ENCODE results near the gene PPBP. TPM values are rescaled to one million over a fixed set of nuclear protein-coding genes. Genes with fewer than 3 reads are reported as not detected.

PPBP gene
- total and polyA plus RNA-seq, 9 of the 15 experiments (the other 6 are each of a cell fraction or from before 2014, with no cell fraction given) = 0.17 to 0.55 (median 0.29) TPM; not detected in 4

DNA sequence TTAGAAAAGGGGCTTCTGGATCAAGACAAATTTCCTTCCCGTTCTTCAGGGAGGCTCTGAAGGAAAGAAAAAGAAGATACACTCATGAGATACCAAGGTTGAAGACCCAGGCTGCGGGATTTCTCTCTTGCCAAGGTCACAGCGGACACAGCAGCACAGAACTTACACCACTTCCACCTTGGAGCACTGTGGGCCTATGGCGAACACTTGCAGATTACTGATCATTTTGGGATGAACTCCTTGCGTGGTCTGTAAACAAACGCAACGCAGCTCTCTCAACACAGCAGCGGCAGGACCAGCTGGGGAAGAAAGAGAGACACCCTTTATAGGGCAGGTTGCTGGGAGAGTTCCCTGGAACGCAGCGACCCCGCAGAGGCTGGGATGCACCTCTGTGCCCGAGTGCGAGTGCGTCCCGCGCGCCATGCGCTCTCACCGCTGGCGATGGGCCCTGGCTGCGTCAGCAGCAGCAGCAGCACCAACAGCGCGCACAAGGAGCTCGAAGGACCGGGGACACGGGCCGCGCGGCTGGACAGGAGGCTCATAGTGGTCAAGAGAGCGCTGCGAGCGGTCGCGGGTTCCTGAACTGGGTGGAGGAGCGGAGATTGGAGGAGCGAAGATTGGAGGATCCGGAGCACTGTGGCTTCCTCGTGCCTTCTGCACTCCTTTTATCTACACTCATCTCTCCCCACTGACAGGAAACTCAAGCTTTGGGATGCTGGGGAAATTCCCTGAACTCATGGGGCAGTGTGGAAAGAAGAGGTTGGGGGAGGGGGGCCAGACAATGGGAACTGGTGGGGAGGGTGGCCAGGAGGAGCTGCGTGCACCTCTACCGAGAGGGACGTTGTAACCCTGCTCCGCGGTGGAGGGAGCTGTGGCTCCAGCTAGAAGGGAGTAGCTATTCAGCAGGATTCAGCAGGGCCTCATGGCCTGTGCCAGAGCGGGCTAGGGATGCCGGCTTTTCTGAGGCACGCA, 10.3 kb upstream of the PPBP start, which contains the start of gene CXCL5:
CXCL5 (minus strand) TSS at position 638 of the 972 bp plus-strand sequence; CDS start at position 542, 96 bp downstream.
- in situ Hi-C loops (cut with MboI) = no loop called here
- H4K20me1 ChIP-seq (replicated peaks; ENCODE audit: control insufficient read depth, insufficient read depth, low read length) = no peaks in the 10 kb centered on the region
- no peak within 1 kb of the TSS for H3K27ac ChIP-seq (ENCODE audit: extremely low read depth, low read depth, low read length)
- CTCF ChIA-PET (ENCODE audit: low intra/inter-chr PET ratio) = no interaction called here
- FAIRE-seq (no peak), DNase-seq (ENCODE audit: extremely low read depth in 1 of 4, low spot score in 3 of 4) (no peak), ATAC-seq (peak; percentile 39; the same call in 1 of the 3 replicates)
- no peak within 1 kb of the TSS for H2AFZ ChIP-seq (ENCODE audit: low read depth, low read length)
- no TSS peak for BruUV-seq (replicated peaks)
- H3K27me3 ChIP-seq (ENCODE audit: control insufficient read depth in 2 of 2, insufficient read depth in 2 of 2, low read length in 2 of 2) = no peaks in the 10 kb centered on the region
- no peaks in the 10 kb centered on the region for H3K9me3 ChIP-seq (replicated peaks; ENCODE audit: control insufficient read depth, insufficient read depth, low read depth, low read length)
- no peak for TF ChIP-seq RCOR1 (IDR thresholded peaks at IDR 0.05; ENCODE audit: borderline replicate concordance in 1 of 2, low read depth in 2 of 2, low read length in 2 of 2)
- TF ChIP-seq, protein P1, sequence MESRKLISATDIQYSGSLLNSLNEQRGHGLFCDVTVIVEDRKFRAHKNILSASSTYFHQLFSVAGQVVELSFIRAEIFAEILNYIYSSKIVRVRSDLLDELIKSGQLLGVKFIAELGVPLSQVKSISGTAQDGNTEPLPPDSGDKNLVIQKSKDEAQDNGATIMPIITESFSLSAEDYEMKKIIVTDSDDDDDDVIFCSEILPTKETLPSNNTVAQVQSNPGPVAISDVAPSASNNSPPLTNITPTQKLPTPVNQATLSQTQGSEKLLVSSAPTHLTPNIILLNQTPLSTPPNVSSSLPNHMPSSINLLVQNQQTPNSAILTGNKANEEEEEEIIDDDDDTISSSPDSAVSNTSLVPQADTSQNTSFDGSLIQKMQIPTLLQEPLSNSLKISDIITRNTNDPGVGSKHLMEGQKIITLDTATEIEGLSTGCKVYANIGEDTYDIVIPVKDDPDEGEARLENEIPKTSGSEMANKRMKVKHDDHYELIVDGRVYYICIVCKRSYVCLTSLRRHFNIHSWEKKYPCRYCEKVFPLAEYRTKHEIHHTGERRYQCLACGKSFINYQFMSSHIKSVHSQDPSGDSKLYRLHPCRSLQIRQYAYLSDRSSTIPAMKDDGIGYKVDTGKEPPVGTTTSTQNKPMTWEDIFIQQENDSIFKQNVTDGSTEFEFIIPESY (CRISPR knock-in tag; IDR thresholded peaks at IDR 0.05) = peak; percentile 84
- no peaks in the 10 kb centered on the region for H3K9me1 ChIP-seq (ENCODE audit: control insufficient read depth, insufficient read depth, low read length)
- H3K4me2 ChIP-seq (ENCODE audit: insufficient read depth, low read length) = no peak within 1 kb of the TSS
- WGBS (ENCODE audit: insufficient coverage, low coverage, missing lambda C conversion rate) = 86% methylated on average over 26 of the region's 46 CpGs
- no peak within 1 kb of the TSS for H3K9ac ChIP-seq (ENCODE audit: insufficient read depth in 1 of 2, low read depth in 2 of 2, low read length in 2 of 2)
- POLR2A ChIA-PET = interaction anchor here (0.7 kb wide), 1 partner anchor 1328 kb away, joined by 3 read pairs; no protein-coding TSS in a partner anchor
- no peaks in the 10 kb centered on the region for H3K79me2 ChIP-seq (ENCODE audit: control insufficient read depth, insufficient read depth, low read length)
- H3K4me3 ChIP-seq = no peak within 1 kb of the TSS
- no peaks in the 10 kb centered on the region for H3K4me1 ChIP-seq (replicated peaks in 1 of 2; ENCODE audit: control insufficient read depth in 2 of 2, insufficient read depth in 2 of 2, low read length in 2 of 2)
- intact Hi-C loops (cut with micrococcal nuclease) = no loop called here
- no peaks in the 10 kb centered on the region for H3K36me3 ChIP-seq (ENCODE audit: control insufficient read depth, insufficient read depth, low read length)

Data from K562 (cell line).